Activated CD8-positive, alpha-beta memory T cell treated with anti-CD3 and anti-CD28 coated beads, Interleukin-2, amount 50 U/mL, for 48 hours (primary cell): ENCODE measurements around the gene MLC1.

Source experiments
- DNase-seq: peaks from one replicate; pipeline ENCODE4 v3.0.0-alpha.2; 2020

Gene MLC1

DNA sequence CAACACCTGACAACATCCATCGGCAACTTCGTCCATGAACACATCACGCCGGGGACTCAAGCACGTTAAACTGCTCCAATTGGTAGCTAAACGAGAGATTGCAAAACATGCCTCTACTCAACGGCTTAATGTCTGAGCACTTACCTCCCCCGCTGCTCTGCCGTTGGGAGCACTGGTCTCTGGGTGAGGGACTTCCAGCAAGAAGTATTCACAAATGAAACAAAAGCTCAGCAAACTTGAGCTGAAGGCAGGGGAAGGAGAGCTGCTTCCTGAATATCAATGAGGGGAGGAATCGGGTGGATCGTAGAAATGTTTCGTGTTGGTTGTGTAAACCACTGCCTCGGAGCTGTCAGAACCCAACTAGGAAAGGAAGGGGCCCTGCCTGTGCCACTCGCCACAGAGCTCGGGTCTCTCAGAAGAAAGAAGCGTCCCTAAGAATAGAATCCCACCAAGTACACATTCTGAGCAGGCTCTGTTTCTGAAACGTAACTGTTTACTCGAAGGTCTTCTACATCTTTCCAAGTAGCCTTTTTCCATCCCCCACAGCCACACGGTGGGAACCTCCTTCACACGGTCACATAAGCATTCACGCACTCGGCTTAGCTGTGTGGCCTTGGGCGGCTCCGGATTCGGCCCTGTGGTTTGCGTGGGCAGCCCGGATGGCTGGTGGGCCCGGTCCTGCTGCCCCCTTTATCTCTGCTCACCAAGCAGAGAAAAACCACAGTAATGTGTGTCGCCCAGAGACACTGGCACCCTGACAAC is at the start of gene MLC1:
Gene MLC1 (minus strand): TSS at position 216 of the 762 bp plus-strand sequence. CDS start 524 bp downstream, outside the sequence.
- no peak for DNase-seq

- no peak for DNase-seq
These were observed 49.3 kb upstream of the MLC1 start for GRCh38 chr22:50134481-50134880.

- no peak for DNase-seq
These were observed 46.7 kb upstream of the MLC1 start for GRCh38 chr22:50131894-50132293.

GRCh38 chr22:50129121-50129736 is 44.0 kb upstream of the MLC1 start:
- DNase-seq = no peak

DNA sequence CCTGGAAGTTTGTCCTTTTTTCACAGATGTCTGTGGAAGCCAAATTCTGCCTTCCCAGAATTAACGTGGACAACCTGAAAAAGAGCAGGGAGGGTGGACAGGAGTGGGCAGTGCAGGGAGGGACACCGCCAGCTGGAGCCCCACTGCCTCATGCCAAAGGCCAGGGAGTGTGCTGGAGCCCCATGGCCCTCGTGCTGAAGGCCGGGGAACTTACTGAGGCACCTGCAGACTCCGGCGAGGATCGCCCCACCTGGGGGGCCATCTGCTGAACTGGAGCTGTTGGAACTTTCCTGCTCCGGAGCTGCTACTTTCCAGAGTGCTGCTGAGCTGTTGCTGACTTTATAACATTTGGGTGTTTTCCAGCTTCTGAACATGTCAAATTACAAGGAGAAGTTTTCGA is 39.8 kb upstream of the MLC1 start:
- DNase-seq = no peak

GRCh38 chr22:50123119-50123518 is 37.9 kb upstream of the MLC1 start:
- no peak for DNase-seq

GRCh38 chr22:50121202-50121740 is 36.0 kb upstream of the MLC1 start:
- no peak for DNase-seq

GRCh38 chr22:50119768-50120251 is 34.6 kb upstream of the MLC1 start:
- no peak for DNase-seq

DNA sequence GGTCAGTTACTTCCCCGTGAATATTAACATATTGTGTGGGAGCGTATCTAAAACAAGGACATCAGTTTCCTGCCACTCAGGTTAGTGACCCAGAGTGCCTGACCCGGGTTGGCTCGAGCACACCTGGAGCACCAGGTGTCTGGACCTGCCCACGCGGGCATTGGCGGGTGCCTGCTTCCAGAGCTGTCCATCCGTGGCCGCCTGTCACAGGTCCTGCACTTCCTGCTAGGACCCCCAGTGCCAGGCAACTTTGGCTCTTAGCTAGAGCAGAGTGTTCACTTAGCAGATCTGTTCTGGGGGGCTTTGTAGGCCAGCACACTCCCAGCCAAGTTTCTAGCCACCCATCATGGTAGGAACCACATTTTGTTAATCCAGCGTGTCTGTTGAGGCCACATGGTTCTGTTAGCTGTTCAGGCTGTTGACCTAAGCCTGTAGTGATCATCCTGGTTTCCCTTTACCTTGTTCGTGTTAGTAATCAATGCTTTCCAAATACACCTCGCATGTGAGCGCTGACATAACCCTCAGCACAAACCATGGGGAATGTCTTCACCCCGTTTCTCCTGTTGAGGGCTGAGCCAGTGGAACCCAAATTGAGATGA is 34.0 kb upstream of the MLC1 start:
- DNase-seq = no peak

- no peak for DNase-seq
These were observed 33.4 kb upstream of the MLC1 start for GRCh38 chr22:50118557-50119168.

DNA sequence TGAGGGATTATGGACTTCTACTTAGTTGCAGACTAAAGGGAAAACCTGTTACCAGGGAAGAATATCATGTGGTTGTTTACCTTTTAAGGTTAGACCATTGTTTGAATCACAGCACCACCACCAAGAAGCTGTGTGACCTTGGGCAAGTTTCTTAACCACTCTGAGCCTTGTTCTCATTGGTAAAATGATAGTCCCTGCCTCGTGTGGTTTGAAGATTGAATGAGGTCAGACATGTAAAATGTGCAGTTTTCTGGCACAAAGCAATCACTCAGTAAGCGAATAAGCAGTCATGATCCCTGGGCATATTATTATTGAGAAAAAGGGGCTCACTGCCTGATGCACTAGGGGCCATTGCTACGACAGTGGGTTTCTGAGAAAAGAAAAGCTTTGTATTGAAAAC is 32.9 kb upstream of the MLC1 start:
- DNase-seq = no peak

GRCh38 chr22:50117168-50117762 is 32.0 kb upstream of the MLC1 start:
- DNase-seq = no peak

DNA sequence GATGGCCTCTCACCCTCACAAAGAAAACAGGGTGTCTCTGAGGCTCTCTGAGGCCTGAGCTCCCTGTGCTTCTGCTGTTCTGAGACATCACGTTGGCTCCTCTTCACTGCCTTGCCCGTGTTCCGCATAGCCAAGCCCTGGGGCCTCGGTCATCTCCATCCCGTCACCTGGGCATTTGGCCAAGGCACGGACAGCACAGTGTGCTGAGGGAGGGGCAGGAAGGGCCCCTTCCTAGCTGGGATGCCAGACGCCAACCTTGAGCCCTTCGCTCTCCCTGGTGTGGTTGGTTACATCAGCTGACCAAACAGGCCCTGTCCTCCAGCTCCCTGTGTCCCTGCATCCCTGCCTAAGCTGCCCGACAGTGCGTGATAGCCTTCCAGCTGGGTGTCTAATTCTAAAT is 30.5 kb upstream of the MLC1 start:
- DNase-seq = no peak

GRCh38 chr22:50114221-50115021 is 29.2 kb upstream of the MLC1 start:
- no peak for DNase-seq

DNA sequence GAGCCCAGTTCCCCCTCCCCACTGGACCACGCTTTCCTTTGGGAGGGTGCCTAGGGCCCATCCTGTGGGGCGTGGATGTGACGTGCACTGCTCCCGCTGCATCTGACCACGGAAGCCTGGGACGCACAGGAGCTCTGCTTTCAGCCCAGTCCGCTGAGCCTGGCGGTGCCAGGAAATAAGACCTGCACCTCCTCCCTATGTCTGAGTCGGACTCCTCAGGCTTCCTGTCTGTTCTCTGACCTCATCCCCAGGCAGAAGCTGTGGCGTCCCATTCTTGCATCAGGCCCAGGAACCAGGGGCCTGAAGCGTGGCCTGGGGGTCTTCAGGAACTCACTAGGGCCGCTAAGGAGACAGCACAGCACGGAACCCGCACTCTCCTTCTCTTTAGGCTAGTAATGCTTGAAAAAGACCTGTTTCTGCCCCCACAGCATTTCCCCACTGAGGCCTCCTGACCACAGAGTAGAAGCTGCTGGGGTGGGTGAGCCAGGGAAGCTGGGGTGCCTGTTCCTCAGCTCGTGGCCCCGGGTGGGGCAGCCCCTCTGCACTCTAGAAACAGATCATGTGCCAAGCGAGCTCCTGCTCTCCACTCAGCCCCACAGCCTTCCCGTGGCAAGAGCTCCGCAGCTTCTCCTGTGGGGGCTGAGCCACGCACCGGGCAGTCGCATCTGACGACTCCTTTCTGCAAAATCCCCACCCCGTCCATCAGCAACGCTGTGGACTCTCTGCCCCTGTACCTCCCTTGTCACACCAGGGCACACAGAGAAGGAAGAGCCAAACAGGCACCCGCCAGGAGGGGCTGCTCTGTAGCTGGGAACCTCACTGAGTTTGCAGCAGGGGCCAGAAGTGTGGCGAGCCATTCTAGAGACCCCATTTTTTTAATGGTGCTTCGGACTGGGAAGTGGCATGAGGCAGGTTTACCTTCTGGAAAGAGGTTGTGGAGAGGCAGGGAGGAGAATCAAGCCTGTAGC is 27.2 kb upstream of the MLC1 start:
- peak; percentile 73 for DNase-seq

- DNase-seq = no peak
These were observed 25.8 kb upstream of the MLC1 start for GRCh38 chr22:50111056-50111455.

DNA sequence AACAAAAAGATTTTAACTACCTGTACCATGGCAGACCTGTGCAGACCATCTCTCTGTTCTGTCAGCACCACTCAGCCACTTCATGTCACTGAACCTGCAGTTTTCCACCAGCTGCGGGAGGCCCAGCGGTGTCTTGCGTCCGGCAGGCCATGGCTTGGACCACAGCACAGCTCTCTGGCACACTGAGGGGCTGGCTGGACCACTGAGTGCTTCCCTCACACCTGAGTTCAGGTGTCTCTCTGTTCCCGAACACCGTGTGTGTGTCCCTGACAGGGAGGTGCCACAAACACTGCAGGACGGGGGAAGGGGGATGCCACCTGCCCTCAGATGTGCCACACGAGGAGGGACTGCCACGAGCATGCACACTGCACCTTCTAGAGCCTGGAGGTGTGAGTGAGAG is 22.3 kb upstream of the MLC1 start:
- DNase-seq = no peak

- DNase-seq = no peak
These were observed 20.2 kb upstream of the MLC1 start for GRCh38 chr22:50105208-50106100.

DNA sequence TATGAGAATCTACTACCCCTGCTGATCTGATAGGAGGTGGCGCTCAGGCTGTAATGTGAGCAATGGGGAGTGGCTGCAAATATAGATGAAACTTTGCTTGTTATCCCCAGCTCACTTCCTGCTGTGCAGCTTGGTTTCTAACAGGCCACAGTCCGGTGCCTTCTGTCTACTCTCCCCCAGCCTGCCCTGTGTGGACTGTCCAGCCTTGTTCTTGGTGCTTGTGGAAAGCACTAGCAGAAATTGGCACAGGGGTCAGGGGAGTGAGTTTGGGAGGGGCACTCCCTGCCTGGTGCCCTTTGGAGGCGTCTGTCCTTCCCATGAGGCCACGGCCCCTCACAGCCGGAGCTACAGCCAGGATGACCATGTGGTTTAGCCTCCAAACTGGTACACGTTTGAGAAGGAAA is 18.9 kb upstream of the MLC1 start:
- no peak for DNase-seq

- no peak for DNase-seq
These were observed 17.7 kb upstream of the MLC1 start for GRCh38 chr22:50102946-50103345.
